Heart left ventricle (tissue), 16 donors: ENCODE measurements around the gene AOC2. TPM values are rescaled to one million over a fixed set of nuclear protein-coding genes. Genes with fewer than 3 reads are reported as not detected.

ENCODE experiments used
- ATAC-seq, 4 donors: fragments of 200-7000 bp; cut with Tn5 transposase; one replicate each; pipeline ENCODE4 v1.9.1; 2020 to 2022; ENCODE audit warnings: moderate library complexity in 4 of 4, mild to moderate bottlenecking in 3 of 4, moderate number of reproducible peaks in 1 of 4
- DNase-seq, 5 donors: peaks; one replicate each; pipeline ENCODE4 v3.0.0-alpha.2; 2020
- H3K27ac ChIP-seq, 12 donors: fragments of 200-600 bp; sonication (generic) in 4 of 12; one replicate each; pipeline versions ENCODE4 v1.5.0 to v1.8.0; 2016 to 2022; ENCODE audit warnings: mild to moderate bottlenecking in 2 of 12
- H3K27me3 ChIP-seq, 9 donors: fragments of 200-600 bp; sonication (generic) in 2 of 9; one replicate each; pipeline versions ENCODE4 v1.5.1 to v1.8.0; 2016 to 2022; ENCODE audit warnings: mild to moderate bottlenecking in 3 of 9
- H3K36me3 ChIP-seq, 9 donors: fragments of 200-600 bp; sonication (generic) in 2 of 9; one replicate each; pipeline versions ENCODE4 v1.5.0 to v1.8.0; 2018 to 2022; ENCODE audit warnings: mild to moderate bottlenecking in 2 of 9
- H3K4me1 ChIP-seq, 12 donors: fragments of 200-600 bp; sonication (generic) in 4 of 12; one replicate each; pipeline versions ENCODE4 v1.5.0 to v1.8.0; 2016 to 2022; ENCODE audit warnings: mild to moderate bottlenecking in 3 of 12
- H3K4me3 ChIP-seq, 12 donors: fragments of 200-600 bp; sonication (generic) in 4 of 12; one replicate each; pipeline versions ENCODE4 v1.5.0 to v1.8.0; 2017 to 2022; ENCODE audit warnings: mild to moderate bottlenecking in 9 of 12, moderate library complexity in 4 of 12
- H3K9me3 ChIP-seq, 12 donors: fragments of 200-600 bp; sonication (generic) in 4 of 12; one replicate each; pipeline versions ENCODE4 v1.5.0 to v1.8.0; 2016 to 2022; ENCODE audit warnings: mild to moderate bottlenecking in 1 of 12
- POLR2A ChIP-seq, 2 donors: fragments of 450-650 bp; IDR thresholded peaks; one replicate each; pipeline ENCODE4 v1.6.1; 2017; ENCODE audit warnings: antibody characterized with exemption in 2 of 2, mild to moderate bottlenecking in 2 of 2, moderate library complexity in 2 of 2
- WGBS, 4 donors: extraction: QIAGEN DNeasy Blood & Tissue Kit in 2 of 4; methylation state at CpG; one replicate each; pipeline versions ENCODE4 v1.1.5 to v1.1.7; 2013 to 2018; 5-methylcytosine and 5-hydroxymethylcytosine counted together
- intact Hi-C, 10 donors: fragments of 100-400 bp; cut with DNase I; formaldehyde crosslinking; loops; one replicate each; pipeline versions ENCODE4 v1.11.1 to v1.14.2; 2022
- polyA plus RNA-seq, 2 donors: library from polyadenylated mRNA; stranded (reverse); fragments of 200-250 nt; gene quantifications; one replicate each; pipeline ENCODE4 v1.2.3, GENCODE V29; 2013
- total RNA-seq, 9 donors: library from RNA; depleted of rRNA in 2 of 9; stranded (reverse); fragments of >200 nt in 2 of 9; fragmentation: NEBNext Ultra II Directional in 3 of 9; extraction: Animal tissue kit (Norgen Biotek cat#: 25700) in 3 of 9; gene quantifications; one replicate each; pipeline versions ENCODE4 v1.1.0 to v1.2.4, GENCODE V29; 2016 to 2023
- TF ChIP-seq, protein P1 (sequence below), 12 donors: fragments of 200-600 bp; sonication (generic) in 4 of 12; IDR thresholded peaks; one replicate each; pipeline versions ENCODE4 v1.5.0 to v1.8.0; 2018 to 2022; ENCODE audit warnings: antibody characterized with exemption in 12 of 12, mild to moderate bottlenecking in 5 of 12
- donor health status: ischemic (EF 13 %, LVEDD 7.1; RV severe dilation, severe dysfunction).
- donor health status: healthy with polysubstance abuse.
- donor health status: DM: no; HTN: yes; CAD: no.
- donor health status: DM: no; HTN: no; CAD: no.
- donor health status: ischemic (EF 25% LVEDD 6.9; RV normal size, moderate dysfunction).
- donor health status: ischemic (EF 25% LVEDD 5.7; RV mildly dilated, moderate dysfunction).
- donor health status: healthy.
- donor health status: DM: yes; HTN: yes; CAD: no.
- donor health status: ischemic (EF 35%, LVEDD 5.7; RV mildly dilated, moderate dysfunction).
- donor health status: nonischemic (EF 11% LVEDD 7.7; RV severe dilation, severe dysfunction).
- donor health status: DM: yes; HTN: yes; CAD: no.
- donor health status: PGD.
- donor health status: ischemic (EF 29% LVEDD 5.4; RV normal size, mild dysfunction).
- donor health status: nonischemic (EF 23%, LVEDD 6.1; RV moderate dilation, normal function).

The AOC2 gene
- total and polyA plus RNA-seq, 11 donors, result 0.21 to 0.88 (median 0.44) TPM

DNA sequence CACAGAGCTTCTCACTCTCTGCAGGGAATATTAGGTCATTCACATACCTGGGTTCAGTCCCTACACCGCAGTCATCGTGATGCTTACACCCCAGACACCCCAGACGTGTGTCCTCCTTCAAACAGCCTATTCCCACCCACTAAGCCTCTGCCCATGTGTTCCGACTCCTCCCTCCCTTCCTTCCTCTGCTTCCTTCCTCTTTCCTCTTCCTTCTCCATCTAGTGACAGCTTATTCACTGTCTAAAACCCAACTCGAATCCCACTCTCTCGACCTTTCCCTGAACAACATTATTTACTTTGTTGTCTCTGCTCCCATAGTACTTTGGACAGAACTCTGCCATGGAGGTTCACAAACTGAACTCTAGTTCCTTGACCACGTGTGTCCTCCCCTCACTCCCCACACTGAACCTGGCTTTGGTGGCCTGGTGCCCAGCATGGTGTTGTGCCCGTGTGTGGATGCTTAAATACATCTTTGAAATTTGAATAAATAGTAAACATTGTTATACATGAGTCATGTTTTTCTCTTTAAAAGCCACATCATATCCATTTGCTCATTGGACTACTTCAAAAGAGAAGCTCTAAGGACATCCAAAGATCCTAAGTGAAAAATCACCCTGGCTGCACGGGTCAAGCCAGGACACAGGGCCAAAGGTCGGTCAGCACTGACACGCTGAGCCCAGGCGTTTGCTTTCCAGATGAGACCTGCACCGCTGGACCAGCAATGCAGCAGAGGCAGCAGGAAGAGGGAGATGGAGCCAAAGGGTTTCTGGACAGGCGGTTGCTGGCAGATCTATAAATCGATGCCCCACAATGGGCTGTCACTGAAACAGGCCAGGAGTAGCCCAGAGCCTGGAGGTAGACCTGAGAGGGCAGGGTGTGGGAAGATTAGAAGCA is 42.1 kb downstream of the AOC2 start:
- DNase-seq (peak in 1 of 5 donors; percentile 36), ATAC-seq (peak in 3 of 4 donors; percentile 46 to 73 (median 60))
- TF ChIP-seq, protein P1, sequence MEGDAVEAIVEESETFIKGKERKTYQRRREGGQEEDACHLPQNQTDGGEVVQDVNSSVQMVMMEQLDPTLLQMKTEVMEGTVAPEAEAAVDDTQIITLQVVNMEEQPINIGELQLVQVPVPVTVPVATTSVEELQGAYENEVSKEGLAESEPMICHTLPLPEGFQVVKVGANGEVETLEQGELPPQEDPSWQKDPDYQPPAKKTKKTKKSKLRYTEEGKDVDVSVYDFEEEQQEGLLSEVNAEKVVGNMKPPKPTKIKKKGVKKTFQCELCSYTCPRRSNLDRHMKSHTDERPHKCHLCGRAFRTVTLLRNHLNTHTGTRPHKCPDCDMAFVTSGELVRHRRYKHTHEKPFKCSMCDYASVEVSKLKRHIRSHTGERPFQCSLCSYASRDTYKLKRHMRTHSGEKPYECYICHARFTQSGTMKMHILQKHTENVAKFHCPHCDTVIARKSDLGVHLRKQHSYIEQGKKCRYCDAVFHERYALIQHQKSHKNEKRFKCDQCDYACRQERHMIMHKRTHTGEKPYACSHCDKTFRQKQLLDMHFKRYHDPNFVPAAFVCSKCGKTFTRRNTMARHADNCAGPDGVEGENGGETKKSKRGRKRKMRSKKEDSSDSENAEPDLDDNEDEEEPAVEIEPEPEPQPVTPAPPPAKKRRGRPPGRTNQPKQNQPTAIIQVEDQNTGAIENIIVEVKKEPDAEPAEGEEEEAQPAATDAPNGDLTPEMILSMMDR (IDR thresholded peaks at IDR 0.05), result no peak
- TF ChIP-seq POLR2A (IDR thresholded peaks at IDR 0.05), result no peak
- H3K27ac ChIP-seq, result peak overlapping the region in 4 of 12 donors; percentile 5 to 53 (median 16)
- no peak overlapping the region for H3K4me3 ChIP-seq
- WGBS, 4 donors, result 52 to 63% (median 58%) methylated on average over 15 of the region's 15 CpGs
- H3K4me1 ChIP-seq, result peaks cover 0 to 37% (median 10%) of the 10 kb centered on the region in 12 donors
- H3K36me3 ChIP-seq, result no peaks in the 10 kb centered on the region
- H3K27me3 ChIP-seq, result no peaks in the 10 kb centered on the region
- no peaks in the 10 kb centered on the region for H3K9me3 ChIP-seq
- intact Hi-C loops, result loop anchor here in 1 of 10 donors (5.0 kb wide), 1 partner anchor 41 kb away; no protein-coding TSS in a partner anchor

- intact Hi-C loops, result loop anchor here in 2 of 10 donors (5.0 kb wide), 2 partner anchors 37 to 43 kb away; no protein-coding TSS in a partner anchor
- peaks cover 5 to 66% (median 34%) of the 10 kb centered on the region in 12 donors for H3K4me1 ChIP-seq
- H3K4me3 ChIP-seq, result no peak overlapping the region
- H3K27ac ChIP-seq, result no peak overlapping the region
- peak in 1 of 5 donors; percentile 62 for DNase-seq
- no peaks in the 10 kb centered on the region for H3K9me3 ChIP-seq
- no peaks in the 10 kb centered on the region for H3K27me3 ChIP-seq
- no peak for TF ChIP-seq POLR2A (IDR thresholded peaks at IDR 0.05)
- TF ChIP-seq, protein P1 (IDR thresholded peaks at IDR 0.05), result no peak
- no peaks in the 10 kb centered on the region for H3K36me3 ChIP-seq
- ATAC-seq, result peak in 2 of 4 donors; percentile 54 to 60
- WGBS, 4 donors, result 65 to 75% (median 69%) methylated on average over 7 of the region's 7 CpGs
Measured at GRCh38 chr17:42889809-42890208, 45.4 kb downstream of the AOC2 start.

DNA sequence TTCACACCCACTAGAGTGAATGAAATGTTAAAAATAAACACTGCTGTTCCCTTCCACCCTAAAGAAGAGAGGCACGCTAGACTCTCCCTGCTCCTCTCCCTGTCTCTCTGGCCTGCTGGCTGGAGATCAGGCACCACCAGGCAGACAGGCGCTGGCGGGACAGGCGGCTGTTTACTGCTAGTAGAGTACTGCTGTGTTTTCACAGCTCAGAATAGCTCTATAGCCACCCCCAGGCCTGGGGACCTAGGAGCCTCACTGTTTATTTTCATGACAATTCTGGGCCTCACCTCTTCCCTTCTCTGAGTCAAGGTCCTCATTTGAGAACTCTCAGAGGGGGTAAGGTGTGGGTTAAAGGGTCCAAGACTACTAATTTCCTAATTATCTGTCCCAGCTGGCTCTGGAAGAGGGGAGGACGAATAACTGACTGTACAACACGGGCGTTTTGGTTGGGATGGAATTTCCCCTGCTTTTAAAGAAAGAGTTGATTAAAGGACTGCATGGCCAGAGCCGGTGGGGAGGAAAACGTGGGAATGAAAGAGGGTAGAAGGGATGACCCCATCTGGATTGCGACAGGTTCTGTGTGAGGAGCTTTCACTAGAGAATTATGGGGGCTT is 47.3 kb downstream of the AOC2 start:
- no peaks in the 10 kb centered on the region for H3K9me3 ChIP-seq
- no peaks in the 10 kb centered on the region for H3K36me3 ChIP-seq
- H3K27me3 ChIP-seq, result no peaks in the 10 kb centered on the region
- H3K4me3 ChIP-seq, result no peak overlapping the region
- 22 to 27% (median 24%) methylated on average over 10 of the region's 10 CpGs for WGBS, 4 donors
- intact Hi-C loops, result loop anchor here in 1 of 10 donors (5.0 kb wide), 1 partner anchor 44 kb away; no protein-coding TSS in a partner anchor
- H3K27ac ChIP-seq, result peak overlapping the region; percentile 72 to 95 (median 83)
- peaks cover 5 to 60% (median 36%) of the 10 kb centered on the region in 12 donors for H3K4me1 ChIP-seq
- DNase-seq (peak; percentile 67 to 81 (median 70)), ATAC-seq (peak; percentile 94 to 97 (median 96))
- TF ChIP-seq, protein P1 (IDR thresholded peaks at IDR 0.05), result no peak
- no peak for TF ChIP-seq POLR2A (IDR thresholded peaks at IDR 0.05)
